Upper lobe of left lung (tissue), 6 donors: ENCODE data around the gene ICE1. TPM values are rescaled to one million over a fixed set of nuclear protein-coding genes. Genes with fewer than 3 reads are reported as not detected.

ENCODE experiments used
- ATAC-seq, 2 donors: fragments of 200-7000 bp; cut with Tn5 transposase; one replicate each; pipeline ENCODE4 v1.9.1; 2022; ENCODE audit warnings: mild to moderate bottlenecking in 2 of 2, moderate library complexity in 2 of 2; ENCODE audit not compliant: low FRiP score in 2 of 2
- DNase-seq, 2 donors: peaks; one replicate each; pipeline ENCODE4 v3.0.0-alpha.2; 2019 to 2020
- H3K27ac ChIP-seq, 4 donors: fragments of 200-600 bp; sonication (generic); one replicate each; pipeline ENCODE4 v1.5.1; 2016 to 2019
- H3K27me3 ChIP-seq, 4 donors: fragments of 200-600 bp; sonication (generic); one replicate each; pipeline ENCODE4 v1.5.1; 2017 to 2019
- H3K36me3 ChIP-seq, 4 donors: fragments of 200-600 bp; sonication (generic); one replicate each; pipeline ENCODE4 v1.5.1; 2016 to 2019
- H3K4me1 ChIP-seq, 4 donors: fragments of 200-600 bp; sonication (generic); one replicate each; pipeline ENCODE4 v1.5.1; 2018 to 2019
- H3K4me3 ChIP-seq, 4 donors: fragments of 200-600 bp; sonication (generic); one replicate each; pipeline ENCODE4 v1.5.1; 2017 to 2019; ENCODE audit warnings: mild to moderate bottlenecking in 2 of 4, moderate library complexity in 1 of 4
- H3K9me3 ChIP-seq, 4 donors: fragments of 200-600 bp; sonication (generic); one replicate each; pipeline ENCODE4 v1.5.1; 2018 to 2019
- EP300 ChIP-seq, 4 donors: sonication (generic); formaldehyde crosslinking; IDR thresholded peaks; one replicate each; pipeline ENCODE4 v1.5.1; 2017; ENCODE audit warnings: antibody characterized with exemption in 4 of 4, control low read depth in 2 of 4
- POLR2A ChIP-seq, 4 donors: fragments of 450-650 bp; IDR thresholded peaks; one replicate each; pipeline ENCODE4 v1.5.1; 2016 to 2017; ENCODE audit warnings: antibody characterized with exemption in 4 of 4, mild to moderate bottlenecking in 2 of 4
- POLR2AphosphoS5 ChIP-seq, 2 donors: sonication (generic); formaldehyde crosslinking; IDR thresholded peaks; one replicate each; pipeline ENCODE4 v1.5.1; 2017; ENCODE audit warnings: antibody characterized with exemption in 2 of 2
- WGBS, 2 donors: methylation state at CpG; one replicate each; pipeline ENCODE4 v1.1.5; 2017 to 2018; 5-methylcytosine and 5-hydroxymethylcytosine counted together
- total RNA-seq, 6 donors: library from RNA; depleted of rRNA in 4 of 6; stranded (reverse); fragments of >200 nt in 4 of 6; gene quantifications; one replicate each; pipeline versions ENCODE4 v1.1.0 to v1.2.1, GENCODE V29; 2016 to 2021
- TF ChIP-seq, protein P1 (sequence below), 6 experiments: fragments of 450-650 bp in 4 of 6; fragments of 200-600 bp in 2 of 6; sonication (generic) in 2 of 6; IDR thresholded peaks; one replicate each; pipeline ENCODE4 v1.5.1; 2016 to 2019; ENCODE audit warnings: antibody characterized with exemption in 6 of 6
- donor health status: DM: no; HTN: no; CAD: no; lungs with moderate emphysema.
- donor health status: DM: no; HTN: yes; CAD: no; lungs with severe emphysema.

Gene ICE1
- total RNA-seq, 6 donors from 2014 or later = 15.8 to 40.5 (median 25.0) TPM

DNA sequence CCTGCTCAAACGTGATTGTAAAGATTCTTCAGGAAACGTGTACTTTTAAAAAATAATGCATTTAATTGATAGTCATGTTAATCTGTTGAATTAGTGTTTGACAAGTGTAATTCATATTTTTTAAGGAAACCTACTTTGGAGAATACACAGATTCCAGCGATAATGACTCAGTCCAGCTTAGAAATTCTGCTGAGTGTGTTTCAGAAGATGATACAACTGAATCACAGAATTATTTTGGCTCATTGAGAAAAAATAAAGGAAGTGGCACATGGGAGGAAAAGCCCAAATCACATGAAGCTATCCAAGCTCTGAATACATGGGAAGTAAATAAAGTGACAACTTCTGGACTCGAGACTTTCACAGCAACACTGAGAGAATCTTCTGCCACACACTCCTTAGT is 37.8 kb downstream of the ICE1 start:
- no peak for ATAC-seq
- H3K36me3 ChIP-seq = peaks cover 31 to 97% (median 84%) of the 10 kb centered on the region in 4 donors
- no peaks in the 10 kb centered on the region for H3K9me3 ChIP-seq
- H3K27me3 ChIP-seq = no peaks in the 10 kb centered on the region
- no peak overlapping the region for H3K27ac ChIP-seq
- no peaks in the 10 kb centered on the region for H3K4me1 ChIP-seq
- no peak for DNase-seq
- no peak overlapping the region for H3K4me3 ChIP-seq
- 86 to 93% methylated on average over 4 of the region's 4 CpGs for WGBS, 2 donors
- TF ChIP-seq POLR2A (IDR thresholded peaks at IDR 0.05) (no peak), POLR2AphosphoS5 (IDR thresholded peaks at IDR 0.05) (no peak), EP300 (IDR thresholded peaks at IDR 0.05) (no peak)
- TF ChIP-seq, protein P1, sequence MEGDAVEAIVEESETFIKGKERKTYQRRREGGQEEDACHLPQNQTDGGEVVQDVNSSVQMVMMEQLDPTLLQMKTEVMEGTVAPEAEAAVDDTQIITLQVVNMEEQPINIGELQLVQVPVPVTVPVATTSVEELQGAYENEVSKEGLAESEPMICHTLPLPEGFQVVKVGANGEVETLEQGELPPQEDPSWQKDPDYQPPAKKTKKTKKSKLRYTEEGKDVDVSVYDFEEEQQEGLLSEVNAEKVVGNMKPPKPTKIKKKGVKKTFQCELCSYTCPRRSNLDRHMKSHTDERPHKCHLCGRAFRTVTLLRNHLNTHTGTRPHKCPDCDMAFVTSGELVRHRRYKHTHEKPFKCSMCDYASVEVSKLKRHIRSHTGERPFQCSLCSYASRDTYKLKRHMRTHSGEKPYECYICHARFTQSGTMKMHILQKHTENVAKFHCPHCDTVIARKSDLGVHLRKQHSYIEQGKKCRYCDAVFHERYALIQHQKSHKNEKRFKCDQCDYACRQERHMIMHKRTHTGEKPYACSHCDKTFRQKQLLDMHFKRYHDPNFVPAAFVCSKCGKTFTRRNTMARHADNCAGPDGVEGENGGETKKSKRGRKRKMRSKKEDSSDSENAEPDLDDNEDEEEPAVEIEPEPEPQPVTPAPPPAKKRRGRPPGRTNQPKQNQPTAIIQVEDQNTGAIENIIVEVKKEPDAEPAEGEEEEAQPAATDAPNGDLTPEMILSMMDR (IDR thresholded peaks at IDR 0.05) = no peak

DNA sequence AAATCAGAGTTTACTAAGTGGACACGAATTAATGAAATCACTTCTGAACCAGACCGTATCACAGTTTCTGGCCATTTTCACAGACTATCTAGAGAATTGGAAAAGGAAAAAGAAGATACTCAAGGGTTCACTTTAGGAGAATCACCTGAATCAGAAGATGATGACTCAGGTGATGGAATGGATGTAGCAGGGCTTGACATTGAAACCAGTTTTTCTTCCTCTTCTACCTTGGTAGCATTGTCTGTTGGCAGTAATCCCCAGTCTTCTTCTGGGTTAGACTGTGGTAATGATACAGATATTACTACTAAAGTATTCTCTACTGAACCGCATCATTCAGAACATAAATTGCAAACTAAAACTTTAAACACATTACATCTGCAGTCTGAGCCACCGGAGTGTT is 38.5 kb downstream of the ICE1 start:
- Histone ChIP-seq H3K4me3 (no peak overlapping the region), H3K36me3 (peaks cover 30 to 97% (median 84%) of the 10 kb centered on the region in 4 donors), H3K27me3 (no peaks in the 10 kb centered on the region), H3K4me1 (no peaks in the 10 kb centered on the region), H3K27ac (no peak overlapping the region), H3K9me3 (no peaks in the 10 kb centered on the region)
- WGBS, 2 donors = 99% methylated on average over 4 of the region's 4 CpGs
- DNase-seq (no peak), ATAC-seq (no peak)
- TF ChIP-seq POLR2AphosphoS5 (IDR thresholded peaks at IDR 0.05) (no peak), EP300 (IDR thresholded peaks at IDR 0.05) (no peak), POLR2A (IDR thresholded peaks at IDR 0.05) (no peak)
- TF ChIP-seq, protein P1 (IDR thresholded peaks at IDR 0.05) = no peak

DNA sequence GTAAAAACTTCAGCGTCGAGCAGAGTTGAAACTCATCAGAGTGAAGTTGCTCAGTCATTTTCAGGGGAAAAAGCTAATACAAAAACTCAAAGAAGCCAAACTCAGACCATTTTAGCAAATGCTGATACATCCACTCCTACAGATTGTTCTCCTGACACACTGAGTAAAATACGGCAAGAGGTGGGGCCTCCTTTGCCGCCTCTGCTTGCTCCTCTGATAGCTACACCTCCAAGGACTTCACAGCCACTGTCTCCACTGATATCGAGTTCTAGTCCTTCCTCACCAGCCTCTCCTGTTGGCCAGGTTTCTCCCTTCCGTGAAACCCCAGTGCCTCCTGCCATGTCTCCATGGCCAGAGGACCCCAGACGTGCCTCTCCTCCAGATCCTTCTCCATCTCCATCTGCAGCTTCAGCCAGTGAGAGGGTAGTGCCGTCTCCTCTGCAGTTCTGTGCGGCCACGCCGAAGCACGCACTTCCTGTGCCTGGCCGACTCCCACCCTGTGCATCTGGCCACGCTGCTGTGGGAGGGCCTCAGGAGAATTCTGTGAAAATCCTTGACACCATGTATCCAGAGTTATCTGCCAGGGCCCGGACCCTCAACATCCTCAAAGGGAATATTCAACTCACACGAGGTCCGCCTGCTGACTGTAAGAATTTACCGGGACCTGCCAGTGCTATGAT is 41.7 kb downstream of the ICE1 start:
- no peaks in the 10 kb centered on the region for H3K4me1 ChIP-seq
- 96 to 99% methylated on average over 17 to 18 of the region's 18 CpGs for WGBS, 2 donors
- TF ChIP-seq, protein P1 (IDR thresholded peaks at IDR 0.05) = no peak
- TF ChIP-seq POLR2A (IDR thresholded peaks at IDR 0.05) (no peak), POLR2AphosphoS5 (IDR thresholded peaks at IDR 0.05) (no peak), EP300 (IDR thresholded peaks at IDR 0.05) (no peak)
- no peak overlapping the region for H3K4me3 ChIP-seq
- H3K9me3 ChIP-seq = no peaks in the 10 kb centered on the region
- H3K27ac ChIP-seq = no peak overlapping the region
- H3K27me3 ChIP-seq = no peaks in the 10 kb centered on the region
- peak; percentile 29 to 40 for ATAC-seq
- H3K36me3 ChIP-seq = peaks cover 8 to 93% (median 65%) of the 10 kb centered on the region in 4 donors
- DNase-seq = peak in 1 of 2 donors; percentile 37

DNA sequence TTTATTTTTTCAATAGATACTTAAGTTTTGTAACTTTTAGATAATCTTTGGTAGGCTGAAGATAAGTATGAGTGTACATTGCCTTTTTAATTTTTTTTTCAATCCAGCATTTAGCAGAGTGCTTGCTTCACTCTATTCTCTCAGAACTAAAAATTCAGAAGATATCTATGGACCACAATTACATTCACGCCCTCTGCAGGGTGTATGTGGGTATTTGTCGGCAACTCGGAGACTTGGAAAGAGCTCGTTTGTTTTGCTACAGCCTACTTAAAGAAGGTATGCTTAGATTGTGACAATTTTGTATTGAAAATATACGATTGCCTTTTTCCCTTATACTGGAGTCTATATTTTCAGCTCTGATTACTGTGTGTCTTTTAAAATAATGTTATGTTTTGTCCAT is 43.8 kb downstream of the ICE1 start:
- Histone ChIP-seq H3K27me3 (no peaks in the 10 kb centered on the region), H3K27ac (no peak overlapping the region), H3K36me3 (peaks cover 0 to 83% (median 49%) of the 10 kb centered on the region in 4 donors), H3K4me1 (no peaks in the 10 kb centered on the region), H3K4me3 (no peak overlapping the region), H3K9me3 (no peaks in the 10 kb centered on the region)
- DNase-seq (no peak), ATAC-seq (no peak)
- TF ChIP-seq, protein P1 (IDR thresholded peaks at IDR 0.05) = no peak
- no peak for TF ChIP-seq EP300 (IDR thresholded peaks at IDR 0.05)
- 92 to 95% methylated on average over 5 of the region's 5 CpGs for WGBS, 2 donors

DNA sequence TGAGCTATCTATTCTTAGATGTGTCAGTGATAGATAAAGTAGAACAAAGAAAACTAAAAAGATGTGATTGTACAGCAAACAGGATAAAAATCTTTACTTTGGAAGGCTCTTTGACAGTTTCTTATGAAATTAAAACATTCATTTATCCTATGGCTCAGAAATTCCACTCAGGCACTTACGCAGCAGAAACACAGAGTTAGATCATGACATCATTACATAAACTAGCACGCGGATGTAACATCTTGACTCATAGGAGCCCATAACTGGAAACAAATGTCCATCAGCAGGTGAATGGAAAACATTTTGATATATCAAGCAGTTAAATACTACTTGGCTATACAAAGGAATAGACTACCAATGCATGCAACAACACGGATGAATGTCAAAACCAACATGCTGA is 45.3 kb downstream of the ICE1 start:
- DNase-seq (no peak), ATAC-seq (no peak)
- Histone ChIP-seq H3K4me1 (no peaks in the 10 kb centered on the region), H3K36me3 (peaks cover 0 to 74% (median 34%) of the 10 kb centered on the region in 4 donors), H3K4me3 (no peak overlapping the region), H3K9me3 (no peaks in the 10 kb centered on the region), H3K27me3 (no peaks in the 10 kb centered on the region), H3K27ac (no peak overlapping the region)
- TF ChIP-seq POLR2AphosphoS5 (IDR thresholded peaks at IDR 0.05) = no peak
- WGBS, 2 donors = 92 to 94% methylated on average over 4 of the region's 4 CpGs
